MM.1S (cell line): ENCODE measurements around the gene ABTB2.

Experiments
- DNase-seq: peaks from one replicate; pipeline ENCODE4 v3.0.0-alpha.2; 2015
- H2AFZ ChIP-seq: fragments of 300-600 bp; sonication (generic); 2 replicates; pipeline ENCODE4 v1.6.0; 2016; ENCODE audit warnings: antibody characterized with exemption, low read length
- H3F3A ChIP-seq: fragments of 300-600 bp; sonication (generic); 2 replicates; pipeline ENCODE4 v1.6.1; 2016; ENCODE audit warnings: mild to moderate bottlenecking, antibody characterized with exemption, low read length, moderate library complexity, mixed read lengths; ENCODE audit not compliant: insufficient read depth
- H3K27ac ChIP-seq: fragments of 300-600 bp; sonication (generic); 2 replicates; pipeline ENCODE4 v1.5.1; 2016; ENCODE audit warnings: mild to moderate bottlenecking, low read length
- H3K27me3 ChIP-seq: fragments of 300-600 bp; sonication (generic); replicated peaks from 2 replicates; pipeline ENCODE4 v1.6.0; 2016; ENCODE audit warnings: low read length; ENCODE audit not compliant: insufficient read depth
- H3K36me3 ChIP-seq: fragments of 300-600 bp; sonication (generic); replicated peaks from 2 replicates; pipeline ENCODE4 v1.6.1; 2016; ENCODE audit warnings: mild to moderate bottlenecking, low read length, mixed read lengths; ENCODE audit not compliant: insufficient read depth
- H3K4me1 ChIP-seq: fragments of 300-600 bp; sonication (generic); 2 replicates; pipeline ENCODE4 v1.6.1; 2016; ENCODE audit warnings: low read length, mixed read lengths
- H3K4me2 ChIP-seq: fragments of 300-600 bp; sonication (generic); 2 replicates; pipeline ENCODE4 v1.6.0; 2016; ENCODE audit warnings: low read depth, low read length
- H3K4me3 ChIP-seq: fragments of 300-600 bp; sonication (generic); 2 replicates; pipeline ENCODE4 v1.5.1; 2016; ENCODE audit warnings: low read length, mixed read lengths
- H3K79me2 ChIP-seq: fragments of 300-600 bp; sonication (generic); 2 replicates; pipeline ENCODE4 v1.6.1; 2016; ENCODE audit warnings: mixed run types, low read length, mixed read lengths
- H3K9ac ChIP-seq: fragments of 300-600 bp; sonication (generic); 2 replicates; pipeline ENCODE4 v1.6.1; 2016; ENCODE audit warnings: low read length, mixed read lengths
- H3K9me2 ChIP-seq: fragments of 300-600 bp; sonication (generic); replicated peaks from 2 replicates; pipeline ENCODE4 v1.6.1; 2016; ENCODE audit warnings: mild to moderate bottlenecking, low read length, mixed read lengths; ENCODE audit not compliant: insufficient read depth
- H3K9me3 ChIP-seq: fragments of 300-600 bp; sonication (generic); replicated peaks from 2 replicates; pipeline ENCODE4 v1.6.1; 2016; ENCODE audit warnings: mild to moderate bottlenecking, low read length, mixed read lengths; ENCODE audit not compliant: insufficient read depth
- H4K20me1 ChIP-seq: fragments of 300-600 bp; sonication (generic); 2 replicates; pipeline ENCODE4 v1.6.1; 2016; ENCODE audit warnings: mild to moderate bottlenecking, low read length, moderate library complexity, mixed read lengths; ENCODE audit not compliant: insufficient read depth
- EZH2 ChIP-seq: fragments of 300-600 bp; sonication (generic); optimal IDR thresholded peaks from 2 replicates; pipeline ENCODE3; 2017; ENCODE audit warnings: low read depth, mild to moderate bottlenecking, antibody characterized with exemption, low read length, mixed read lengths
- EZH2phosphoT487 ChIP-seq: fragments of 300-600 bp; sonication (generic); IDR thresholded peaks from 2 replicates; pipeline ENCODE4 v1.6.1; 2018; ENCODE audit warnings: antibody characterized with exemption, low read length
- TF ChIP-seq, protein P1 (sequence below): fragments of 300-600 bp; sonication (generic); IDR thresholded peaks from 2 replicates; pipeline ENCODE4 v1.5.1; 2016; ENCODE audit warnings: antibody characterized with exemption, low read length, mixed read lengths

Gene ABTB2

DNA sequence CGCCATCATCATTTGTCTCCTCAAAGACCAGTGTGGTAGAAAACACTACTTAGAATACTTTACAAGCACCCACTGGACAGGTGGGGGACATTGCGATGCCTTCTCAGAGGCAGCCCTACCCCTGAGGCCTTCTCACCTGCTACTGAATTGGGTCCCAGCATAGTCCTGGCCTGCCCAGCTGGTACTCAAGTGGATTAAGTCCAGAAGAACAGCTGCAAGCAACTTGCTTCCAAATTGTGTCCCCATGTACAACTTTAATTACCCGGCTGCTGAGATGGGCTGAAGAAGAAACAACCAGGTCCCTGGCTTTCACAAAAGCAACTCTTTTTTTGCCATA lies 12.3 kb downstream of the ABTB2 start:
- Histone ChIP-seq H3K36me3 (no peaks in the 10 kb centered on the region), H3K4me1 (no peaks in the 10 kb centered on the region), H3K79me2 (no peaks in the 10 kb centered on the region), H3K27me3 (no peaks in the 10 kb centered on the region), H3K27ac (no peak overlapping the region), H3F3A (no peaks in the 10 kb centered on the region), H4K20me1 (no peaks in the 10 kb centered on the region), H3K4me2 (no peak overlapping the region), H3K9me2 (no peaks in the 10 kb centered on the region), H3K4me3 (no peak overlapping the region), H2AFZ (no peak overlapping the region), H3K9ac (no peak overlapping the region), H3K9me3 (no peaks in the 10 kb centered on the region)
- TF ChIP-seq EZH2phosphoT487 = no peak
- TF ChIP-seq, protein P1, sequence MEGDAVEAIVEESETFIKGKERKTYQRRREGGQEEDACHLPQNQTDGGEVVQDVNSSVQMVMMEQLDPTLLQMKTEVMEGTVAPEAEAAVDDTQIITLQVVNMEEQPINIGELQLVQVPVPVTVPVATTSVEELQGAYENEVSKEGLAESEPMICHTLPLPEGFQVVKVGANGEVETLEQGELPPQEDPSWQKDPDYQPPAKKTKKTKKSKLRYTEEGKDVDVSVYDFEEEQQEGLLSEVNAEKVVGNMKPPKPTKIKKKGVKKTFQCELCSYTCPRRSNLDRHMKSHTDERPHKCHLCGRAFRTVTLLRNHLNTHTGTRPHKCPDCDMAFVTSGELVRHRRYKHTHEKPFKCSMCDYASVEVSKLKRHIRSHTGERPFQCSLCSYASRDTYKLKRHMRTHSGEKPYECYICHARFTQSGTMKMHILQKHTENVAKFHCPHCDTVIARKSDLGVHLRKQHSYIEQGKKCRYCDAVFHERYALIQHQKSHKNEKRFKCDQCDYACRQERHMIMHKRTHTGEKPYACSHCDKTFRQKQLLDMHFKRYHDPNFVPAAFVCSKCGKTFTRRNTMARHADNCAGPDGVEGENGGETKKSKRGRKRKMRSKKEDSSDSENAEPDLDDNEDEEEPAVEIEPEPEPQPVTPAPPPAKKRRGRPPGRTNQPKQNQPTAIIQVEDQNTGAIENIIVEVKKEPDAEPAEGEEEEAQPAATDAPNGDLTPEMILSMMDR = no peak
- TF ChIP-seq EZH2 = no peak
- DNase-seq = no peak

DNA sequence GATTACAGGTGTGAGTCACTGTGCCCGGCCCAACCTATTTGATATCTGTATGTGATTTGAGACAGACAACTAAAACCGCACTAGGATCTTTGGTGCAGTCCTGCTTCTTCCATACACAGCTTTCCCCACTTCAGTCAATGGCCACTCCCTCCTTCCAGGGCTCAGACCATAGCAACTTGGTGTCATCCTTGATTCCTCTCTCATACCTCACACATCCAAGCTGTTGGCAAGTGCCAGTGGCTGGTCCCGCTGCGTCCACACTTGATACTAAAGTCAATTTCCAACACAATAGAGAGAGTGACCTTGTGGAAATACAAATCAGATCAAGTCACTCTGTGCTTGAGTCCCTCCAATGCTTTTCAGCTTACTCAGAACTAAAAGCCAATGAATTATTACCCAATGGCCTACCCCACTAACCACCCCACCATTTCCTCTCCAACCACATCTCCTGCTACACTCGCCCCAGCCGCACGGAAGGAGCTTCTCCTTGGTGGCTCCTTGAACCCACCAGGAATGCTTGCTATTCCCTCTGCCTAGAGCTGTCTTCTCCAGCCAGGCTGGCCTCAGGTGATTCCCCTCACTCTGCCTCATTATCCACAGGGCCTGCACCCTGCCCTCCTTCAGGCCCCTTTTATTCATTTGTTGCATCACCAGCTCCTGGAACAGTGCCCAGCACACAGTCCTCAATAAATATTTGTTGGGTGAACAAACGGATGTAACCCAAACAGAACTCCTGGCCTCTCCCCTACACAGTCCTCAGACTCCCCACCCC lies 12.9 kb downstream of the ABTB2 start:
- no peak for DNase-seq
- Histone ChIP-seq H3K9me2 (no peaks in the 10 kb centered on the region), H3K79me2 (no peaks in the 10 kb centered on the region), H3K4me2 (no peak overlapping the region), H4K20me1 (no peaks in the 10 kb centered on the region), H3K27me3 (no peaks in the 10 kb centered on the region), H3F3A (no peaks in the 10 kb centered on the region), H3K4me3 (no peak overlapping the region), H3K27ac (no peak overlapping the region), H3K36me3 (no peaks in the 10 kb centered on the region), H3K4me1 (no peaks in the 10 kb centered on the region), H2AFZ (no peak overlapping the region), H3K9me3 (no peaks in the 10 kb centered on the region), H3K9ac (no peak overlapping the region)
- TF ChIP-seq EZH2phosphoT487 = no peak
- TF ChIP-seq EZH2 = no peak
- TF ChIP-seq, protein P1 = no peak

DNA sequence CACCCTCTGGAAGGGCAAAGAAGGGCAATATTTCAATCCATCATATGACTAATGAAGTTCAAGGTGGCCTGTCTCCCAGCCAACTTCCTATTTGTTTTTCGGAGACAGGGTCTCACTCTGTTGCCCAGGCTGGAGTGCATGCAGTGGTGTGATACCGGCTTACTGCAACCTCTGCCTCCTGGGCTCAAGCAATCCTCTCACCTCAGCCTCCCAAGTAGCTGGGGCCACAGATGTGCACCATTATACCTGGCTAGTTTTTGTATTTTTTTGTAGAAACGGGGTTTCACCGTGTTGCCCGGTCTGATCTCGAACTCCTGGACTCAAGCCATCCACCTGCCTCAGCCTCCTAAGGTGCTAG lies 13.4 kb downstream of the ABTB2 start:
- no peaks in the 10 kb centered on the region for H3K4me1 ChIP-seq
- H4K20me1 ChIP-seq = no peaks in the 10 kb centered on the region
- no peak overlapping the region for H3K9ac ChIP-seq
- no peaks in the 10 kb centered on the region for H3F3A ChIP-seq
- H3K27ac ChIP-seq = no peak overlapping the region
- no peaks in the 10 kb centered on the region for H3K9me2 ChIP-seq
- no peak for DNase-seq
- H3K9me3 ChIP-seq = no peaks in the 10 kb centered on the region
- no peaks in the 10 kb centered on the region for H3K36me3 ChIP-seq
- no peak overlapping the region for H2AFZ ChIP-seq
- no peak overlapping the region for H3K4me2 ChIP-seq
- H3K27me3 ChIP-seq = no peaks in the 10 kb centered on the region
- TF ChIP-seq, protein P1 = no peak
- no peak for TF ChIP-seq EZH2
- TF ChIP-seq EZH2phosphoT487 = no peak
- no peaks in the 10 kb centered on the region for H3K79me2 ChIP-seq
- no peak overlapping the region for H3K4me3 ChIP-seq
